Kidney epithelial cell (primary cell): Measurements from ENCODE around the gene ANKRD13D. TPM values are rescaled to one million over a fixed set of nuclear protein-coding genes. Genes with fewer than 3 reads are reported as not detected.
A peak's percentile ranks its signal among the peaks of the same experiment; 100 is the strongest.

ENCODE experiments used
- DNase-seq: peaks from one replicate; pipeline ENCODE4 v3.0.0-alpha.2; 2010; ENCODE audit warnings: low read depth
- H3K27me3 ChIP-seq: 2 replicates; pipeline ENCODE4 v1.6.0; 2011; ENCODE audit warnings: low read length; ENCODE audit not compliant: control insufficient read depth, insufficient read depth
- H3K36me3 ChIP-seq: 2 replicates; pipeline ENCODE4 v1.5.1; 2011; ENCODE audit warnings: low read length; ENCODE audit not compliant: control insufficient read depth, insufficient read depth
- H3K4me3 ChIP-seq: 2 replicates; pipeline ENCODE4 v1.5.1; 2011; ENCODE audit warnings: low read depth, mild to moderate bottlenecking, control low read depth, low read length
- total RNA-seq: library from RNA; depleted of rRNA; stranded (reverse); fragments of >200 nt; gene quantifications from 2 replicates; pipeline ENCODE4 v1.2.3, GENCODE V29; 2015
- TF ChIP-seq, protein P1 (sequence below): IDR thresholded peaks from 2 replicates; pipeline ENCODE4 v1.5.1; 2011; ENCODE audit warnings: mild to moderate bottlenecking, moderate library complexity, low read length, control low read depth, inconsistent platforms; ENCODE audit not compliant: insufficient read depth, poor library complexity, severe bottlenecking

Gene ANKRD13D
- total RNA-seq, 1 donor from 2014 or later: 48.5 TPM

- peaks cover 6% of the 10 kb centered on the region for H3K36me3 ChIP-seq
- H3K27me3 ChIP-seq: no peaks in the 10 kb centered on the region
- H3K4me3 ChIP-seq: no peak overlapping the region
- TF ChIP-seq, protein P1, sequence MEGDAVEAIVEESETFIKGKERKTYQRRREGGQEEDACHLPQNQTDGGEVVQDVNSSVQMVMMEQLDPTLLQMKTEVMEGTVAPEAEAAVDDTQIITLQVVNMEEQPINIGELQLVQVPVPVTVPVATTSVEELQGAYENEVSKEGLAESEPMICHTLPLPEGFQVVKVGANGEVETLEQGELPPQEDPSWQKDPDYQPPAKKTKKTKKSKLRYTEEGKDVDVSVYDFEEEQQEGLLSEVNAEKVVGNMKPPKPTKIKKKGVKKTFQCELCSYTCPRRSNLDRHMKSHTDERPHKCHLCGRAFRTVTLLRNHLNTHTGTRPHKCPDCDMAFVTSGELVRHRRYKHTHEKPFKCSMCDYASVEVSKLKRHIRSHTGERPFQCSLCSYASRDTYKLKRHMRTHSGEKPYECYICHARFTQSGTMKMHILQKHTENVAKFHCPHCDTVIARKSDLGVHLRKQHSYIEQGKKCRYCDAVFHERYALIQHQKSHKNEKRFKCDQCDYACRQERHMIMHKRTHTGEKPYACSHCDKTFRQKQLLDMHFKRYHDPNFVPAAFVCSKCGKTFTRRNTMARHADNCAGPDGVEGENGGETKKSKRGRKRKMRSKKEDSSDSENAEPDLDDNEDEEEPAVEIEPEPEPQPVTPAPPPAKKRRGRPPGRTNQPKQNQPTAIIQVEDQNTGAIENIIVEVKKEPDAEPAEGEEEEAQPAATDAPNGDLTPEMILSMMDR: peak; percentile 53
- DNase-seq: no peak
Measured at GRCh38 chr11:67252831-67253239, 36.3 kb upstream of the ANKRD13D start.

GRCh38 chr11:67253872-67254624, 35.1 kb upstream of the ANKRD13D start:
- Histone ChIP-seq H3K27me3 (no peaks in the 10 kb centered on the region), H3K36me3 (peaks cover 7% of the 10 kb centered on the region), H3K4me3 (no peak overlapping the region)
- TF ChIP-seq, protein P1: no peak
- DNase-seq: no peak

- Histone ChIP-seq H3K4me3 (no peak overlapping the region), H3K27me3 (no peaks in the 10 kb centered on the region), H3K36me3 (peaks cover 7% of the 10 kb centered on the region)
- TF ChIP-seq, protein P1: no peak
- DNase-seq: no peak
Measured at GRCh38 chr11:67254798-67255197, 34.3 kb upstream of the ANKRD13D start.

DNA sequence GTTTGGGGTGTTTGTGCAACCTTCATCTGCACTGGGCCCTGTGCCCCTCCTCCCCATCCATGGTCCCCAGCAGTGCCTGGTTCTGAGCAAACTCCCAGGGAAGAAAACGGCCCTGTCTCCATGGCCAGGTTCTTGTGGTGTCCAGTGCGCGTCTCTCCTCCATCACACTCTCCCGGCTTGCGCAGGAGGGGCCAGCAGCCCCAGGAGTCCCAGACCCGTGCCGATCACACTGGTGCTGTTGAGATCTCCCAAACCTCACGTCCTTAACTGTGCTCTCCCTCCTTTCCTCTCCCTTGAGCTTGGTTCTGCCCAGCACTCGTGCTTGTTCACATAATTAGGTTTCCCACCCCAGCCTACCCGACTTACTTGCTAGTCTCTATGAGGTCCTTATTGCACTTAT, 33.8 kb upstream of the ANKRD13D start:
- Histone ChIP-seq H3K36me3 (peaks cover 7% of the 10 kb centered on the region), H3K27me3 (no peaks in the 10 kb centered on the region), H3K4me3 (no peak overlapping the region)
- DNase-seq: no peak
- TF ChIP-seq, protein P1: no peak

DNA sequence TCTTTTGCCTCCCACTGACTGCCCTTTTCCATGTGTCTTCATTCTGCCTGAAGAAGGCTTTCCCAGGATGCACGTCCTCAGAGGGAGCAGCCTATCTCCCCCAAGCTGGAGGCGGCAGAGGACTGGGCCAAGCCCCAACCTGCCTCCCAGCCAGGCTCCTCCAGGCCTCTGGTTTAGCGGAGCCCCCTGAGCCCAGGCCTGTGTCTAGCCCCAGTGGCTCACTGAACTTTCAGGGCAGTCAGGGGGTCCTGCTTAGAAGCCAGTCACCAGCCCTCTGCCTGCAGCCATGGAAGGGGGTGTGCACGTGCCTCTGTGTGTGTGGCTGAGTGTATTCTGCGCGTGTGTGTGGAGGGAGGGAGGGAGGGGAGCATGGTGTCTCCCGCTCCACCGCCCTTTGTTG, 33.2 kb upstream of the ANKRD13D start:
- TF ChIP-seq, protein P1: no peak
- peaks cover 7% of the 10 kb centered on the region for H3K36me3 ChIP-seq
- no peak overlapping the region for H3K4me3 ChIP-seq
- no peak for DNase-seq
- no peaks in the 10 kb centered on the region for H3K27me3 ChIP-seq
